Ascending aorta (tissue), 2 donors: ENCODE results near the gene ALX3. TPM values are rescaled to one million over a fixed set of nuclear protein-coding genes. Genes with fewer than 3 reads are reported as not detected.

Experiments used
- DNase-seq, 2 donors: peaks; one replicate each; pipeline ENCODE4 v3.0.0-alpha.2; 2019; ENCODE audit warnings: low spot score in 2 of 2
- H3K27ac ChIP-seq, 2 donors: fragments of 200-600 bp; sonication (generic); one replicate each; pipeline ENCODE4 v1.5.1; 2016 to 2017; ENCODE audit warnings: mild to moderate bottlenecking in 1 of 2
- H3K27me3 ChIP-seq: fragments of 200-600 bp; sonication (generic); one replicate; pipeline ENCODE4 v1.5.1; 2017
- H3K36me3 ChIP-seq, 2 donors: fragments of 200-600 bp; sonication (generic); one replicate each; pipeline ENCODE4 v1.5.1; 2016
- H3K4me1 ChIP-seq, 2 donors: fragments of 200-600 bp; sonication (generic); one replicate each; pipeline ENCODE4 v1.5.1; 2016 to 2017; ENCODE audit warnings: mild to moderate bottlenecking in 1 of 2
- H3K4me3 ChIP-seq, 2 donors: fragments of 200-600 bp; sonication (generic); one replicate each; pipeline ENCODE4 v1.5.1; 2016 to 2017; ENCODE audit warnings: mild to moderate bottlenecking in 1 of 2
- H3K9me3 ChIP-seq, 2 donors: fragments of 200-600 bp; sonication (generic); one replicate each; pipeline ENCODE4 v1.5.1; 2016
- intact Hi-C: fragments of 100-400 bp; cut with DNase I; formaldehyde crosslinking; loops from one replicate; pipeline ENCODE4 v1.15.1; 2023
- total RNA-seq: library from RNA; depleted of rRNA; stranded (reverse); fragments of >200 nt; gene quantifications from one replicate; pipeline ENCODE4 v1.1.0, GENCODE V29; 2016
- TF ChIP-seq, protein P1 (sequence below), 3 experiments: fragments of 200-600 bp in 2 of 3; fragments of 450-650 bp in 1 of 3; sonication (generic) in 2 of 3; IDR thresholded peaks; one replicate each; pipeline ENCODE4 v1.5.1; 2016 to 2019; ENCODE audit warnings: antibody characterized with exemption in 3 of 3, mild to moderate bottlenecking in 1 of 3, moderate library complexity in 1 of 3

ALX3 gene
- total RNA-seq, 1 donor from 2014 or later: not detected

- Histone ChIP-seq H3K27ac (no peak overlapping the region), H3K9me3 (no peaks in the 10 kb centered on the region), H3K27me3 (peaks cover 31% of the 10 kb centered on the region), H3K4me3 (no peak overlapping the region), H3K36me3 (no peaks in the 10 kb centered on the region), H3K4me1 (peaks cover 0 to 4% of the 10 kb centered on the region in 2 donors)
- no peak for DNase-seq
- intact Hi-C loops: no loop called here
- TF ChIP-seq, protein P1, sequence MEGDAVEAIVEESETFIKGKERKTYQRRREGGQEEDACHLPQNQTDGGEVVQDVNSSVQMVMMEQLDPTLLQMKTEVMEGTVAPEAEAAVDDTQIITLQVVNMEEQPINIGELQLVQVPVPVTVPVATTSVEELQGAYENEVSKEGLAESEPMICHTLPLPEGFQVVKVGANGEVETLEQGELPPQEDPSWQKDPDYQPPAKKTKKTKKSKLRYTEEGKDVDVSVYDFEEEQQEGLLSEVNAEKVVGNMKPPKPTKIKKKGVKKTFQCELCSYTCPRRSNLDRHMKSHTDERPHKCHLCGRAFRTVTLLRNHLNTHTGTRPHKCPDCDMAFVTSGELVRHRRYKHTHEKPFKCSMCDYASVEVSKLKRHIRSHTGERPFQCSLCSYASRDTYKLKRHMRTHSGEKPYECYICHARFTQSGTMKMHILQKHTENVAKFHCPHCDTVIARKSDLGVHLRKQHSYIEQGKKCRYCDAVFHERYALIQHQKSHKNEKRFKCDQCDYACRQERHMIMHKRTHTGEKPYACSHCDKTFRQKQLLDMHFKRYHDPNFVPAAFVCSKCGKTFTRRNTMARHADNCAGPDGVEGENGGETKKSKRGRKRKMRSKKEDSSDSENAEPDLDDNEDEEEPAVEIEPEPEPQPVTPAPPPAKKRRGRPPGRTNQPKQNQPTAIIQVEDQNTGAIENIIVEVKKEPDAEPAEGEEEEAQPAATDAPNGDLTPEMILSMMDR (IDR thresholded peaks at IDR 0.05): no peak
Measured at GRCh38 chr1:110067479-110067892, 3.0 kb downstream of the ALX3 start.

DNA sequence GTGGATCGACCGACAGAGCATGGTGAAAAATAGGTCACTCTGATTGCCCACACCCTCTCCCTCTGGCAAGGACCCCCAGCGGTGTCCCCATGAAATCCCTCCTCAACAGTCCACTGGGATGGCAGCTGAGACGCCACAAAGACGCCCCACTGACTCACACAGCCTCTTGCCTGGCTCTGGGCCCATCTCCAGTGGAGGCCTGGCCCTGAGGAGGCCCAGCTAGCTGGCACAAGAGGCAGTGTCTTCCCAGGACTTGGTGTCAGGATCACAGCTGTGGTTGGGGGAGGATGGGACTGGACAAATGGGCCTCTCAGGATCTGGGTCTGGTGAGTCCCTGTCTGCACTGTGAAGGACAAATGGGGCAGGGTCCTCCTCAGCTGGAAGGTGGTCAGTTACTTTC is 4.6 kb downstream of the ALX3 start:
- Histone ChIP-seq H3K36me3 (peaks cover 0 to 6% of the 10 kb centered on the region in 2 donors), H3K4me1 (peaks cover 0 to 4% of the 10 kb centered on the region in 2 donors), H3K27ac (no peak overlapping the region), H3K4me3 (no peak overlapping the region), H3K27me3 (peaks cover 29% of the 10 kb centered on the region), H3K9me3 (no peaks in the 10 kb centered on the region)
- TF ChIP-seq, protein P1 (IDR thresholded peaks at IDR 0.05): no peak
- no peak for DNase-seq
- intact Hi-C loops: no loop called here

- TF ChIP-seq, protein P1 (IDR thresholded peaks at IDR 0.05): no peak
- H3K36me3 ChIP-seq: peaks cover 0 to 6% of the 10 kb centered on the region in 2 donors
- H3K27ac ChIP-seq: no peak overlapping the region
- H3K27me3 ChIP-seq: peaks cover 20% of the 10 kb centered on the region
- H3K4me3 ChIP-seq: no peak overlapping the region
- intact Hi-C loops: no loop called here
- peaks cover 0 to 4% of the 10 kb centered on the region in 2 donors for H3K4me1 ChIP-seq
- DNase-seq: no peak
- H3K9me3 ChIP-seq: no peaks in the 10 kb centered on the region
Measured at GRCh38 chr1:110064576-110065337, 5.7 kb downstream of the ALX3 start.

DNA sequence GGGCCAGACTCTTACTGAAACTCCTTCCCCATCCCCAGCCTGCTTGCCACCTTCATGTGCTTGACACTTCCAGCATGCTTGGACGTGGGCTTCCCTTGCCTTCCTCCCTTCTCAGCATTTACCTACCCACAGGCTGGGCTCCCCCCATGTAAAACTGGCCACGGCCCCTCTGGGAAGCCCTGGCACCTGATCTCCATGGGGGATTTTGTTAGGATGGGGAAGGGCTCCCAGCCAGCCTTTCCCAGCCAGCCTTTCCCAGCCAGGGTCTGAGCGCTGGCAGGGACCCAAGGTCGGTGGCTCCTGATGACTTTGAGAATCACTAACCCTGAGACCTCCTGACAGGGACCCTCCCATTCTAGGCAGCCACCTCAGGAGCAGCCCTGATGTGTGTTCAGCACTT is 6.7 kb downstream of the ALX3 start:
- H3K27ac ChIP-seq: no peak overlapping the region
- peaks cover 0 to 2% of the 10 kb centered on the region in 2 donors for H3K4me1 ChIP-seq
- H3K9me3 ChIP-seq: no peaks in the 10 kb centered on the region
- peaks cover 10% of the 10 kb centered on the region for H3K27me3 ChIP-seq
- H3K36me3 ChIP-seq: peaks cover 0 to 13% of the 10 kb centered on the region in 2 donors
- intact Hi-C loops: no loop called here
- DNase-seq: no peak
- TF ChIP-seq, protein P1 (IDR thresholded peaks at IDR 0.05): no peak
- no peak overlapping the region for H3K4me3 ChIP-seq

DNA sequence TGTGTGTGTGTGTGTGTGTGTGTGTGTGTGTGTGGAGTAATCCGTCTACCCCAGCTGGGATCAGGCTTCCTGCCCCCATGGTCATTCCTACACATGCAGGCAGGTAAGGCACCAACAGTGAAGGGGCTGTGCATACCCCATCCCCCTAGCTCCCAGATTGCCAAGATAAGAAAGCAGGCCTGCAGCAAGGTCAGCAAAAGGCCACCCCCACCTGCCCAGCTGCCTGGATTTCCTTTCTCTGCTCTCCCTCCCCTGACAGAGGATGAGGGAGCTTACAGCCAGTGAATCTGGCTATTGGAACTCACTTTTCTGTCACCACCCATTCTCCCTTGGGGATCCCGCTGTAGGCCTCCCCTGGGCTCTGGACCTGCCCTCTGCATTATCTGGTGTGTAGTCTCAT is 7.9 kb downstream of the ALX3 start:
- intact Hi-C loops: no loop called here
- no peak overlapping the region for H3K4me3 ChIP-seq
- no peaks in the 10 kb centered on the region for H3K4me1 ChIP-seq
- no peak overlapping the region for H3K27ac ChIP-seq
- TF ChIP-seq, protein P1 (IDR thresholded peaks at IDR 0.05): no peak
- no peaks in the 10 kb centered on the region for H3K27me3 ChIP-seq
- peaks cover under 1 to 24% of the 10 kb centered on the region in 2 donors for H3K36me3 ChIP-seq
- no peak for DNase-seq
- no peaks in the 10 kb centered on the region for H3K9me3 ChIP-seq
